Stimulated activated CD8-positive, alpha-beta memory T cell treated with anti-CD3 and anti-CD28 coated beads, Interleukin-2, amount 100 ng/mL, for 1 hour (primary cell): ENCODE data around the gene DCTPP1.

Experiments
- DNase-seq, 2 donors: peaks; one replicate each; pipeline ENCODE4 v3.0.0-alpha.2; 2020; ENCODE audit warnings: low read depth in 2 of 2

The DCTPP1 gene

GRCh38 chr16:30381291-30382041 lies 48.4 kb downstream of the DCTPP1 start:
- DNase-seq: no peak

- DNase-seq: no peak
Measured at GRCh38 chr16:30380803-30381208, 49.0 kb downstream of the DCTPP1 start.

GRCh38 chr16:30380072-30380802 lies 49.6 kb downstream of the DCTPP1 start:
- no peak for DNase-seq

GRCh38 chr16:30379158-30379783 lies 50.6 kb downstream of the DCTPP1 start:
- no peak for DNase-seq

- peak; percentile 99 to 100 for DNase-seq
Measured at GRCh38 chr16:30378236-30379157, 51.3 kb downstream of the DCTPP1 start.

GRCh38 chr16:30377812-30378235 lies 52.0 kb downstream of the DCTPP1 start:
- DNase-seq: peak; percentile 76 to 82

GRCh38 chr16:30377050-30377811 lies 52.6 kb downstream of the DCTPP1 start:
- DNase-seq: no peak

- no peak for DNase-seq
Measured at GRCh38 chr16:30376461-30376902, 53.3 kb downstream of the DCTPP1 start.

GRCh38 chr16:30375864-30376263 lies 54.0 kb downstream of the DCTPP1 start:
- no peak for DNase-seq

- DNase-seq: no peak
Measured at GRCh38 chr16:30374538-30374937, 55.3 kb downstream of the DCTPP1 start, which contains the start of gene MYL11. MYL11 (plus strand) TSS chr16:30374802; CDS start chr16:30374858, 56 bp downstream.
